Memory B cell (primary cell): ENCODE results near the gene ASB2.
A peak's percentile ranks its signal among the peaks of the same experiment; 100 is the strongest.

ENCODE experiments used
- ATAC-seq: fragments of 150-1000 bp; cut with Tn5 transposase; 2 replicates; pipeline ENCODE4 v1.10.0; 2021; ENCODE audit warnings: low read depth, mild to moderate bottlenecking, moderate library complexity
- DNase-seq, 2 donors: peaks; one replicate each; pipeline ENCODE4 v3.0.0; 2022; ENCODE audit warnings: low spot score in 2 of 2
- H3K27ac Mint-ChIP-seq: one replicate; pipeline ENCODE4 v1.8.0; 2022; ENCODE audit warnings: mild to moderate bottlenecking, moderate library complexity, mixed read lengths
- H3K27me3 Mint-ChIP-seq: one replicate; pipeline ENCODE4 v1.8.0; 2022; ENCODE audit warnings: mixed read lengths
- H3K36me3 Mint-ChIP-seq: one replicate; pipeline ENCODE4 v1.8.0; 2022; ENCODE audit warnings: mild to moderate bottlenecking, mixed read lengths
- H3K4me1 Mint-ChIP-seq: one replicate; pipeline ENCODE4 v1.8.0; 2022; ENCODE audit warnings: mixed read lengths
- H3K4me3 Mint-ChIP-seq: one replicate; pipeline ENCODE4 v1.8.0; 2022; ENCODE audit warnings: mild to moderate bottlenecking, moderate library complexity, mixed read lengths
- H3K9me3 Mint-ChIP-seq: one replicate; pipeline ENCODE4 v1.8.0; 2022; ENCODE audit warnings: mixed read lengths

The ASB2 gene

DNA sequence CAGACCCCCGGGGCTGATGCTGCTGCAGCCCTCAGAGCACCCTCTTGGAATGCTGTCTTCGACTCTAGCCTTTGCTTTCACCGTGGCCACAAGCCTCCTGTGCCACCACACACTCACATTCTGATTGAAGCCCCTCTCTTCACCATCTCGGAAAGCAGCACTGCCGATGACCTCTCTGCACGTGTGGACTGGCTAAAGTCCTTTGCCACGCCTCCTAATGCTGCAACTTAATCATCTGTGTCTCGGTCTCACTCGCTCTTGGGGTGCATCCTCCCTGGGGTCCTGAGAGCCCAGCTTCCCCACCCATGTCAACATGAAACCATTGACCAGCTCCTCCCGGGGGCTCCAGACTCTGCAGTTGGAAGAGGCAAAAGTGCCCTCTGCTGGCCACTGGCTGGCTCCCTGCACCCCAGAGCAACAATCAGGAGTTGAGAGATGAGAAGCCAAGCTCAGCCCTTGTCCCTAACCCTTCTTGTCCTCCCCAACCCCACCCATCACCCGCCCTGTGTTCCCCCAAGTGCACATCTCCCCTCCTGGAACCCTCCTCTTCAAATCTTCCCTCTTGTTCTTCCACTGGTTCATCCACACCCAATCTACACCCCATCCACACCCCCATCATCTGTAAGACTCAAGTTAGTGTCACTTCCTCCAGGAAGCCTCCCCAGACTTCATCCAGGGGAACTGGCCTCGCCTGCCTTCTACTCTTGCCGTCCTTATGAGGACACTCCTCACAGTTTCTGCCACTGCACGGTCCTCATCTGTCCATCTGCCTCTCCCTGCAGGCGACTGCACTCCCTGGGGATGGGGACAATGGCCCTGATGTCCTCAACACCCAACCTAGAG lies 72.8 kb downstream of the ASB2 start:
- H3K4me1 Mint-ChIP-seq, result peaks cover 3% of the 10 kb centered on the region
- DNase-seq, result no peak
- peaks cover 19% of the 10 kb centered on the region for H3K27me3 Mint-ChIP-seq
- H3K36me3 Mint-ChIP-seq, result peaks cover 4% of the 10 kb centered on the region
- no peak overlapping the region for H3K27ac Mint-ChIP-seq
- no peak for ATAC-seq
- no peak overlapping the region for H3K4me3 Mint-ChIP-seq
- peaks cover 2% of the 10 kb centered on the region for H3K9me3 Mint-ChIP-seq

DNA sequence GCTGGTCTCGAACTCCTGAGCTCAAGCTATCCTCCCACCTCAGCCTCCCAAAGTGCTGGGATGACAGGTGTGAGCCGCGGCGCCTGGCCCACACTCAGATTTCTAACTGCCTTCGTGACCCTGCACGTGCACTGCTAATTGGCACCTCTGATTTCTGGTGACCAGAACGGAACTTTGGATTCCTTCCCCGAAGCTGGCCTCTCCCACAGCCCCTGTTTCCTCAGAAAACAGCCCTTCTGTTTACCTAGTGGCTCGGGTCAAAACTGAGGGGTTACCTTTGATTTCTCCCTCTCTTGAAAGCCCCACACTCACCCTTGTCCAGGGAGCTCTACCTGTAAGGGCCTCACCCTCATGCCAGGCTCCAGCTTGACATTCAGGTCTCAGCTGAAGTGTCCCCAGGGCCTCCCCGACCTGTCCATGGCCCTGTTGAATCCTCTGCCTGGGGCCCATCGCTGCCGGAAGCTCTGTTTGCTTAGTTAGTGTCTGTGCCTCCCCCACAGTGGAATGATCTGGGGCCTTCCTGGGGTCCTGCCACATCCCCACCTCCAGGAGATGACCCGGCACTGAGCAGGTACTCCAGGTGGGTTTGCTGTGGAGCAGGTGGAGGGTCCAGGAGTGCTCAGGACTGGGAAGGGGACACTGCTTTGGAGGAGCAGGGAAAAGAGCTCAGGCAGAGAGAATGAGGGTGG lies 73.6 kb downstream of the ASB2 start:
- no peak for DNase-seq
- Mint-ChIP-seq H3K9me3 (peaks cover 2% of the 10 kb centered on the region), H3K4me3 (no peak overlapping the region), H3K27me3 (peaks cover 16% of the 10 kb centered on the region), H3K4me1 (peaks cover 3% of the 10 kb centered on the region), H3K27ac (no peak overlapping the region), H3K36me3 (peaks cover 4% of the 10 kb centered on the region)
- ATAC-seq, result no peak

DNA sequence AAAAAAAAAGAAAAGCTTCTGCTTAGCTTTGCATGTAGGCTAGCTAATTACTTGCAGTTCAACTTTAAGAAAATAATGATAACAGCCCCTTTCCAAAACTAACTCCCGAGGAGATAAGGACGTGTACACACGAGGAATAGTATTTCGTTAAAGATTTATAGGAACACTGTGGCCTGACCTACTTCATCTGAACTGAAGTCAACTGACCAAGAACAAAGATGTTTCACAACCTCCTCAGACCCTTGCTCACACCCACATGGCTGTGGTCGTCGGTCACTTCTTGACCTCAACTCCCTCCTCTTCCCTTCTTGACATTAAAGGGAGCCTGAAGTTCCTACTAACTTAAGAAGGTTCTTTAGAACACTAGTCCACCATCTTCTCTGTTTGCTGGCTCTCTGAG lies 74.6 kb downstream of the ASB2 start:
- Mint-ChIP-seq H3K27me3 (peaks cover 18% of the 10 kb centered on the region), H3K9me3 (peaks cover 2% of the 10 kb centered on the region), H3K4me3 (no peak overlapping the region), H3K36me3 (peaks cover 4% of the 10 kb centered on the region), H3K27ac (no peak overlapping the region), H3K4me1 (peaks cover 3% of the 10 kb centered on the region)
- no peak for ATAC-seq
- no peak for DNase-seq

DNA sequence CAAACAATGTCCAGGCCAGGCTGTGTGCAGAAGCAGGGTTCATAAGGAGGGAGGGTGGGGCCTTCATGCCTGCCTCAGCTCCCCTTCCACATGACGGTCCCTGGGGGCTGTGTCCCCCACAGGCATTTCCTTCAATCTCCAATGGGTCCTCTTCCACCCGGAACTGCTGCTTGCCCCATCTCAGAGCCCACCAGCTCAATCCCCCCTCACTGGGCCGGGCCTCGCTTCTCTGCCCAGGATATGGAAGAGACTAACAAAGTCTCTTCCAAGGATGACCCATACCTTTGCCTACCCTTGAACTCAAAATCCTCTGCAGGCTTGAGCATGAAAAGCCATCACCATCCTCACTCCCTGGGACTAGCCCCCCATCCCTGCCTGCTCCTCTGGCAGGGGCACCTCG lies 77.6 kb downstream of the ASB2 start:
- no peak for ATAC-seq
- Mint-ChIP-seq H3K27ac (no peak overlapping the region), H3K4me1 (peaks cover under 1% of the 10 kb centered on the region)

DNA sequence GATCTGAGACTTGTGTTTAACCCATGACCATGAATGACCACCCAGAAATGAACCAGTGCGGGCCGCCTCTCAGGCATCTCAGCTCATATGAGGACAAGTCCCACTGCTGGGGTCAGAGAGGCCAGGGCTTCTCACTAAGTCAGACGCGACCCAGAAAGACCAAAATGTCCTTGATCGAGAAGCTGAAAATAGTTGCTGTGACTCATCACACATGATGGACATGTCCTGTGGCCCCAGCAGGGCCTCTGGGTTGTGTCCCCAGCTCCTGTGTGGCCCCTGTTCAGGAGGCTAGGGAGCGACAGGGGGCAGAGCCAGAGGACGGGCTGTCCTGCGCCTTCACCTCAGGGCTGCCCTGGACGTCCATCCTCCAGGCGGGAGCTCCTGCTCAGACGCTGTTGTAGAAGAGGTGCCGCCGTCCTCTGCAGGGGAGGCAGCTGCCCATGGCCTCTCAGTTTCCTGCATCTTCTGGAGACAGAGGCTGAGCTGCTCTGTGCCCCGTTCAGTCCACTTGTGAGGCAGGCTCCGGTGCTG lies 78.2 kb downstream of the ASB2 start:
- H3K27ac Mint-ChIP-seq, result no peak overlapping the region
- H3K27me3 Mint-ChIP-seq, result peaks cover 11% of the 10 kb centered on the region
- peaks cover 2% of the 10 kb centered on the region for H3K36me3 Mint-ChIP-seq
- DNase-seq (no peak), ATAC-seq (no peak)
- peaks cover 2% of the 10 kb centered on the region for H3K9me3 Mint-ChIP-seq
- no peak overlapping the region for H3K4me3 Mint-ChIP-seq
- no peaks in the 10 kb centered on the region for H3K4me1 Mint-ChIP-seq

More for the DNA sequence above, 77.6 kb downstream of the ASB2 start:
- Mint-ChIP-seq H3K9me3 (peaks cover 2% of the 10 kb centered on the region), H3K4me3 (no peak overlapping the region), H3K27me3 (peaks cover 14% of the 10 kb centered on the region), H3K36me3 (peaks cover 3% of the 10 kb centered on the region)
- no peak for DNase-seq

DNA sequence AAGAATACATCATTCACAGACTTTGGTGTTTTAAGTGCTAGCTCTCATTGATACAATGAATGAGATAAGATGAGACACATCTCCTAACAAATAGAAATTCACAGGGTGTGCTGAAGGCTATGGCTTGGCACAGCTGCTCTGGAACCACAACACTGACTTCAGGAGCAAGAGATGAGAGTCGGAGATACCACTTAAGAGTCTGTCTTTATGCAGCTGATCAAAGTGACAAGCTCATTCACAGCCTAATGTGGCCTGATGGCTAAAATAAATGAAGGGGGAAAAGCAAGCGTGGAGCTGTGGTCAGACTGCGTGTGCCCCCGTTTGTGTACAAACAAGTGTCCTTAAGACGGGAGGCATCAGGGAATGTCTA lies 78.9 kb downstream of the ASB2 start:
- Mint-ChIP-seq H3K4me3 (no peak overlapping the region), H3K27me3 (peaks cover 11% of the 10 kb centered on the region), H3K4me1 (no peaks in the 10 kb centered on the region), H3K27ac (no peak overlapping the region), H3K36me3 (peaks cover 2% of the 10 kb centered on the region), H3K9me3 (peaks cover 2% of the 10 kb centered on the region)
- DNase-seq, result no peak
- ATAC-seq, result no peak

DNA sequence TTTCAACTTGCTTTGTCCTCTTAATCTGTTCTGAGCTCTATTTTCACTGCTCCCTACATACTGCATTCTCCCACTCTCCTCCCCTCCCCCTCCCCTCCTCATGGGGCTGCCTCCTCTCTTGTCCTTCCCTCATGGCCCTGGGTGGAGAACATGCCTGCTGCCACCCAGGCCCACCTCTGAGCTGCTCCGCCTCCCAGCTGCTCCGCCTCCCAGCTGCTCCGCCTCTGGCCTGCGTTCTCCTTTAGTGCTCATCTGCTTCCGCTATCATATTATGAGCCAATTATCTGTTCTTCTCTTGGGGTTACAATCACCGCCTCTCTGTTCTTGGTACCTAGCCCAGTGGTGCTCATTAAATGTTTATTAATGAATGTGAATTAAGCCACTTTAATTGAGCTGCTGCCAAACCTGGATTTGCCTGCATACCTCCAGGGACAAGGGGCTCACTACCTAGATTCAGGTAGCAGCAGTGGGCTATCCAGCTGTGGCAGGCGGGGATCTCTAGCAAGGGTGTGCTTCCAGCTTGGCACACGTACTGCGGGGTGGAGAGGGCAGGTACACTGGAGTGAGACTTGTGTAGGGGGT lies 81.3 kb downstream of the ASB2 start:
- H3K4me1 Mint-ChIP-seq, result no peaks in the 10 kb centered on the region
- ATAC-seq, result no peak
- H3K36me3 Mint-ChIP-seq, result no peaks in the 10 kb centered on the region
- H3K4me3 Mint-ChIP-seq, result no peak overlapping the region
- no peaks in the 10 kb centered on the region for H3K9me3 Mint-ChIP-seq
- H3K27ac Mint-ChIP-seq, result no peak overlapping the region
- H3K27me3 Mint-ChIP-seq, result peaks cover 20% of the 10 kb centered on the region
- no peak for DNase-seq

DNA sequence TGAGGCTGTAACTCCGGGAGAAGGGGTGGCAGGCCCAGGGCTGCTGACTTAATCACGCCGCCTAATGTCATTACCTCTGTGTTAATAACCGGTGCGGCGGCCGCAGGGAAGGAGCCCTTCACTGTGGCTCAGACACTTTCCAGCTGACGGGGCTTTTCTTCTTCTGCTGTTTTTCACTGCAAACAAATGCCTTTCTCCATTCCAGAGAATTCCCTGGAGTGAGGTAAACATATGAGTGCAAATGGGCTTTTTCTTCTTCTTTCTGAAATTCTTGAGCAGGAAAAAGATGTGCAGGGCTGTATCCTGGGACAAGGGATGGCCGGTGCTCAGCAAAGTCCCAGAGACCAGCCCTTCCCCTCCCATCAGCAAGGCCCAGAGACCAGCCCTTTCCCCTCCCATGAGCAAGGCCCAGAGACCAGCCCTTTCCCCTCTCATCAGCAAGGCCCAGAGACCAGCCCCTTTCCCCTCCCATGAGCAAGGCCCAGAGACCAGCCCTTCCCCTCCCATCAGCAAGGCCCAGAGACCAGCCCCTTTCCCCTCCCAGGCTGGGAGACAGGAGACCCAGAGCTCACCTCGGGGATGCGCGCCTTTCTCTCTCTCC lies 82.6 kb downstream of the ASB2 start:
- Mint-ChIP-seq H3K36me3 (no peaks in the 10 kb centered on the region), H3K9me3 (no peaks in the 10 kb centered on the region), H3K4me1 (no peaks in the 10 kb centered on the region), H3K27me3 (peaks cover 18% of the 10 kb centered on the region), H3K4me3 (no peak overlapping the region), H3K27ac (no peak overlapping the region)
- DNase-seq (no peak), ATAC-seq (no peak)

DNA sequence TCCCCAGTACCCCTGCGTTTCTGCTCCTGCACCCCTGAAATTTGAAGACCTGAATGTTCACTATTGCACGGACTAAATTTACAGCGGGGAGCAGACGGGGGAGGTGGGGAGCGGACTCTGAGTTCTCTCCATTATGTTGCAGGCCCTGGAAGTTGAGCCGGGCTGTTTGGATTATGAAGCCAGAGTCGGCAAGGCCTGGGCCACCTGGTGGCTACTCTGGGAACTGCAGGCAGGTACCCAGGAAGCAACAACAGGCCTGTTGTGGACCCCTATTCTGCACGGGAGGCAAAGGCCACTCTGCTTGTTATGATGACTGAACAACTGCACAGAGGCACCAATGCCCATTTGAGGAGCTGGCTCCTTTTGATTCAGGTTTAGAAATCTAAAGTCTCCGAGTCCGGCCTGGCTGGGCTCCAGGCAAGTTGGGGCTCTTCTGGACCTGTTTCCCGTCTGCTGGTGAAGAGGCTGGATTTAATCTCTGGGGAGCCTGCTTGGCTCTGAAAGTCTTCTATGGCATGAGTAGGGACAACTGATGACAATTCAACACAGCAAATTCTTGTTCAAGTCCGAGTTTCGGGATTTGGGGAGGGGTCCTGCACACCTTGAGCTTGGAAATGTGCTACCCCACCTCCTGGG lies 83.3 kb downstream of the ASB2 start:
- Mint-ChIP-seq H3K4me3 (no peak overlapping the region), H3K4me1 (no peaks in the 10 kb centered on the region), H3K27me3 (peaks cover 18% of the 10 kb centered on the region), H3K27ac (no peak overlapping the region), H3K9me3 (no peaks in the 10 kb centered on the region), H3K36me3 (no peaks in the 10 kb centered on the region)
- peak; percentile 53 for ATAC-seq
- peak; percentile 69 to 79 for DNase-seq

DNA sequence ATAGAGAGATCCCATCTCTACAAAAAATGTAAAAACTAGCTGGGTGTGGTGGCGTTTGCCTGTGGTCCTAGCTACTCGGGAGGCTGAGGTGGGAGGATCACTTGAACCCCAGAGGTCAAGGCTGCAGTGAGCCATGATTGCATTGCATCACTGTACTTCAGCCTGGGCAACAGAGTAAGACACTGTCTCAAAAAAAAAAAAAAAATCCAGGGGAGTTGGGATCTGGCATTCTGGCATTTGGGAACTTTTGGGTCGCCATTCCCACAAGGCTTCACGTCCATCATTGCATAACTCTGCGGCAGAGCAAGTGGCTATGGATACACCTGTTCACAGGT lies 83.9 kb downstream of the ASB2 start:
- Mint-ChIP-seq H3K4me1 (no peaks in the 10 kb centered on the region), H3K4me3 (no peak overlapping the region), H3K27me3 (peaks cover 19% of the 10 kb centered on the region), H3K36me3 (no peaks in the 10 kb centered on the region), H3K9me3 (no peaks in the 10 kb centered on the region), H3K27ac (no peak overlapping the region)
- ATAC-seq (no peak), DNase-seq (no peak)

DNA sequence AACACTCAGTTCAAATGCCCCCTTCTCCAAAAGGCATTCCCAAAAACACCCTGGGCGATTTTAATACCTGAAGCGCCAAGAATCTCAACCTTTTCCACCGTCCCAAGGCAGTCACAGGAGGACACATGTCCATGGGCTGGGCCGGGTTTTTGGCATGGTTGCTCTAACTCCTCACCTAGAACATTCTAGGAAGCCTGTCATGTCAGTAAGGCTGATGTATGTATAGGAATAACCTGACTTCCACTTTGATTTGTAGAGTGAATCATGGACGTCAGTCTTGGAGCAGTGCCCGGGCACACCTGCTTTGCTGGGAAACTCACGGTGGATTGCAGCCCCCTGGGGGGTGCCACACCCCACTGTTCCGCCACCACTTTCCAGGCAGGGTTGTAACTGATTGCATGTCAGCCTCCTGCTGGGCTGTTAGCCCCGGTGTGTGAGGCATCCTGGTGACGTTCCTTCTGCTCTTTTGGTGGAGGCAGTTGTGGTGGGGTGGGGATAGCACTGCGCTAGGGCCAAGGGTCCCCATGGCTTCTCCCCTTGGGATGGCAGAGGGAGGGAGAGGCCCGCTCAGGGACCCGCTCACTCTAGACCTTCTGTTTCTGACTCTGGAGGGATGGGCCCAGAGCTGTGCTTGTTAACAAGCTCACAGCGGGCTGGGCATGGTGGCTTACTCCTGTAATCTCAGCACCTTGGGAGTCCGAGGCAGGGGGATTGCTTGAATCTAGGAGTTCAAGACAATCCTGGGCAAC lies 84.4 kb downstream of the ASB2 start:
- Mint-ChIP-seq H3K27ac (no peak overlapping the region), H3K9me3 (no peaks in the 10 kb centered on the region), H3K4me1 (no peaks in the 10 kb centered on the region), H3K4me3 (no peak overlapping the region), H3K36me3 (no peaks in the 10 kb centered on the region), H3K27me3 (peaks cover 18% of the 10 kb centered on the region)
- DNase-seq (no peak), ATAC-seq (no peak)

DNA sequence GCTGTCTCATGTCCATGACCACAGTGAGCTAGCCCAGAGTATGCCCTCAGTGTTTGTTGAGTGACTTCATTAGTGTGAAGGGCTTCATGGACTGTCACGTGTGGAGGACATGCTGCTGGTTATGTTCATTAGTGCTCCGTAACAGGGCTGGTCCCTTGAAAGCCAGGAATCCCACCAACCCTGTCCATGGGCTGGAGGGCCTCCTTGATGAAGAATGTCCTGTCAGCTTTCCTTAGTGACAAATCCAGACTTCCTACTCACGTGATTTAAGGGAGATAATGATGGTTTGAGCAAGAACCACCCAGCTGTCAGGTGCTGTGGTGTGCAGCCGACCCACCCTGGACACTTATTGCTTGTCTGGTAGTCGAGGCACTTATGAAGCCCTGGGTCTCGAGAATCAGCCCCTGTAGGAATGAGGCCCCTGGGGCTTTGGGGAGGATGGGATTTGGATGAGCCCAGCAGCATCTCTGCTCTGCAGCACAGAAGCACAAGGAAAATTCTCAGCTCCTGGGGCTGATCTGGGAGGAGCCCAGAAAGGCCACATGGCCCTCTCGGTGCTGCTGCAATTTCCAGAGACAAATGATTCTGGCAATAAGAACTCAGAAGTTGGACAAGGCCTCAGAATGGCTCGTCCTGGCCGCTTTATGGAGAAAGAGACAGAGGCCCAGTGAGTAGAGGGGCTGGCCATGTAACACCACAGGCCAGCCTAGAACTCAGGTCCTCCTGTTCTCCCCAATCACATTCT lies 86.5 kb downstream of the ASB2 start:
- H3K36me3 Mint-ChIP-seq, result no peaks in the 10 kb centered on the region
- H3K27me3 Mint-ChIP-seq, result peaks cover 18% of the 10 kb centered on the region
- no peaks in the 10 kb centered on the region for H3K4me1 Mint-ChIP-seq
- no peak for ATAC-seq
- H3K27ac Mint-ChIP-seq, result no peak overlapping the region
- peaks cover 2% of the 10 kb centered on the region for H3K9me3 Mint-ChIP-seq
- no peak overlapping the region for H3K4me3 Mint-ChIP-seq
- DNase-seq, result no peak

DNA sequence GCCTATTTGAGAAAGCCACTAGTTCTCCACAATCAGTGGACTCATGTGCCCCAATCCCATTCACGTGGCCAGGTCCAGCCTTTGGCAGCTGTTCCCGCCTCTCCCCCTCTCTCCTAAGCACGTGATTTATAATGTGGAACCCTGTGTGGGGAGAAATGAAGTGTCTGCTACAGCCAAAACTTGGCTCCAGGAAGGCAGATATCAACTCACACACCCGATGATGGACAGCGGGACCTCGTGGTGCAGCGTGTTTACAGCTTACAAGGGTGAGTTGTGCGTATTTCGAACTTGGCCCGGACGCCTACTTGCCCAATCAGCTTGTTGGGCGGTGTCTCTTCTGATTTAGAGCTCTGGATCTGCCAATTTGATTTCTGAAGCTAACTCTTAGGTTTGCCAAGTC lies 87.4 kb downstream of the ASB2 start:
- DNase-seq, result no peak
- peaks cover 20% of the 10 kb centered on the region for H3K27me3 Mint-ChIP-seq
- H3K36me3 Mint-ChIP-seq, result no peaks in the 10 kb centered on the region
- no peaks in the 10 kb centered on the region for H3K4me1 Mint-ChIP-seq
- peaks cover 2% of the 10 kb centered on the region for H3K9me3 Mint-ChIP-seq
- H3K27ac Mint-ChIP-seq, result no peak overlapping the region
- no peak for ATAC-seq
- no peak overlapping the region for H3K4me3 Mint-ChIP-seq
